Measurements from ENCODE around the gene DLGAP3. TPM values are rescaled to one million over a fixed set of nuclear protein-coding genes. Genes with fewer than 3 reads are reported as not detected.

The DLGAP3 gene
- total RNA-seq, 1 donor from 2014 or later = 44.8 TPM

DNA sequence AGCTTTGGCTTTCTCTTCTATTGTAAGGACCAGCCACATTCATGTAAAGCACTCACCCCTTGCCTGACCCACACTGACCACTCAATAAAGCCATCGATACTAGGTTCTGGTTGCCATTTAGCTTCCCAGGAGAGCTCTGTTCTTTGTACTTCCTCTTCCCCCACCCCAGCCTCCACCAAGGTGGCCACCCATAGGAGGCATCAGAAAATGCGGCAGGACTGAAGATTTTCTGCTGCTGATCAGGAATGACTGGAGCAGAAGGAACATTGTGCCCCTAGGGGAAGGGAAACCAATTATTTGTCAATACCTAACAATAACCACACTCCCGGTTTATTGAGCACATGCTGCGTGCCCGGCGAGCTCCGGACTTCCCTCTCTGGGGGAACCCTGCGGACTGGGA lies 64.7 kb downstream of the DLGAP3 start:
- no peak overlapping the region for H3K4me3 Mint-ChIP-seq (ENCODE audit: unreplicated experiment)
- H3K27me3 Mint-ChIP-seq (ENCODE audit: unreplicated experiment) = peaks cover 7% of the 10 kb centered on the region
- H3K9me3 Mint-ChIP-seq (ENCODE audit: unreplicated experiment) = peaks cover 6% of the 10 kb centered on the region
- H3K27ac Mint-ChIP-seq (ENCODE audit: unreplicated experiment) = no peak overlapping the region
- TF ChIP-seq, protein P1, sequence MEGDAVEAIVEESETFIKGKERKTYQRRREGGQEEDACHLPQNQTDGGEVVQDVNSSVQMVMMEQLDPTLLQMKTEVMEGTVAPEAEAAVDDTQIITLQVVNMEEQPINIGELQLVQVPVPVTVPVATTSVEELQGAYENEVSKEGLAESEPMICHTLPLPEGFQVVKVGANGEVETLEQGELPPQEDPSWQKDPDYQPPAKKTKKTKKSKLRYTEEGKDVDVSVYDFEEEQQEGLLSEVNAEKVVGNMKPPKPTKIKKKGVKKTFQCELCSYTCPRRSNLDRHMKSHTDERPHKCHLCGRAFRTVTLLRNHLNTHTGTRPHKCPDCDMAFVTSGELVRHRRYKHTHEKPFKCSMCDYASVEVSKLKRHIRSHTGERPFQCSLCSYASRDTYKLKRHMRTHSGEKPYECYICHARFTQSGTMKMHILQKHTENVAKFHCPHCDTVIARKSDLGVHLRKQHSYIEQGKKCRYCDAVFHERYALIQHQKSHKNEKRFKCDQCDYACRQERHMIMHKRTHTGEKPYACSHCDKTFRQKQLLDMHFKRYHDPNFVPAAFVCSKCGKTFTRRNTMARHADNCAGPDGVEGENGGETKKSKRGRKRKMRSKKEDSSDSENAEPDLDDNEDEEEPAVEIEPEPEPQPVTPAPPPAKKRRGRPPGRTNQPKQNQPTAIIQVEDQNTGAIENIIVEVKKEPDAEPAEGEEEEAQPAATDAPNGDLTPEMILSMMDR (IDR thresholded peaks at IDR 0.05; ENCODE audit: partially characterized antibody, unreplicated experiment) = no peak
- peaks cover 8% of the 10 kb centered on the region for H3K36me3 Mint-ChIP-seq (ENCODE audit: unreplicated experiment)
- no peak for DNase-seq
- H3K4me1 Mint-ChIP-seq (ENCODE audit: low read depth, unreplicated experiment) = no peaks in the 10 kb centered on the region

- TF ChIP-seq, protein P1 (IDR thresholded peaks at IDR 0.05; ENCODE audit: partially characterized antibody, unreplicated experiment) = no peak
- H3K4me3 Mint-ChIP-seq (ENCODE audit: unreplicated experiment) = no peak overlapping the region
These were observed 65.9 kb downstream of the DLGAP3 start for GRCh38 chr1:34863501-34863900.

GRCh38 chr1:34859446-34860200 lies 69.8 kb downstream of the DLGAP3 start, which contains the start of gene SMIM12:
Gene SMIM12, minus strand, starts transcription at chr1:34859749. Its CDS starts 3,772 bp downstream, at chr1:34855977.
- H3K9me3 Mint-ChIP-seq (ENCODE audit: unreplicated experiment) = peaks cover 7% of the 10 kb centered on the region
- peaks cover 9% of the 10 kb centered on the region for H3K4me1 Mint-ChIP-seq (ENCODE audit: low read depth, unreplicated experiment)
- no peaks in the 10 kb centered on the region for H3K36me3 Mint-ChIP-seq (ENCODE audit: unreplicated experiment)
- H3K27ac Mint-ChIP-seq (ENCODE audit: unreplicated experiment) = peak within 1 kb of the TSS; percentile 93
- TF ChIP-seq, protein P1 (IDR thresholded peaks at IDR 0.05; ENCODE audit: partially characterized antibody, unreplicated experiment) = peak; percentile 79
- peak; percentile 96 for DNase-seq
- peak within 1 kb of the TSS; percentile 100 for H3K4me3 Mint-ChIP-seq (ENCODE audit: unreplicated experiment)
- H3K27me3 Mint-ChIP-seq (ENCODE audit: unreplicated experiment) = peaks cover 5% of the 10 kb centered on the region

More at GRCh38 chr1:34863501-34863900, 65.9 kb downstream of the DLGAP3 start:
- H3K36me3 Mint-ChIP-seq (ENCODE audit: unreplicated experiment) = peaks cover 8% of the 10 kb centered on the region
- H3K9me3 Mint-ChIP-seq (ENCODE audit: unreplicated experiment) = peaks cover 7% of the 10 kb centered on the region
- H3K27me3 Mint-ChIP-seq (ENCODE audit: unreplicated experiment) = peaks cover 7% of the 10 kb centered on the region
- DNase-seq = no peak
- no peak overlapping the region for H3K27ac Mint-ChIP-seq (ENCODE audit: unreplicated experiment)
- H3K4me1 Mint-ChIP-seq (ENCODE audit: low read depth, unreplicated experiment) = peaks cover 5% of the 10 kb centered on the region

DNA sequence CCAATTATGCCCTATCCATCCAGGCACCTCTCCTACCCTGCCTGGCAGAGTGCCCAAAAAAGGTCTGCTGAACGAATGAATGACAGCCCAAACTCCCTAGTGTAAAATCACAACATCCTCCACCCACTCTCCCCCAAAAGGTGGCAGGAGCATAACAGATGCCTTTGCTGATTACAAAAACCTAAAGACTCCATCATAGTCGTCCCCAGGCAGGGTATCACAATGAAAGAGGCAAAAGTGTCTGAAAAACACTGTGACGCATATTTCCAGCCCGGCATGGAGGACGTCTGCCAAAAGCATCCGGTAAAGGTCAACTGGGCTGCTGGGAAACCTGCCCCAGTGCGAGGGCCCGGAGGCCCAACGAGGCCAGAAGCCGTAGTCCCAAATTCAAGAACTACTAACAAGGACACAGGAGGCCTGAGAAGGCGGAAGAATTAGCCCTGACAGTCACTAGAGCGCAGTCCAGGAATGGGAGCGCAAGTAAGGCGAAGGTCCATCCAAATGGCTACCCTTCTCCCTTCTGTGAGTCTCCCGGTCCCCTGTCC lies 70.5 kb downstream of the DLGAP3 start:
- no peaks in the 10 kb centered on the region for H3K36me3 Mint-ChIP-seq (ENCODE audit: unreplicated experiment)
- TF ChIP-seq, protein P1 (IDR thresholded peaks at IDR 0.05; ENCODE audit: partially characterized antibody, unreplicated experiment) = no peak
- peak overlapping the region; percentile 100 for H3K4me3 Mint-ChIP-seq (ENCODE audit: unreplicated experiment)
- peaks cover 3% of the 10 kb centered on the region for H3K27me3 Mint-ChIP-seq (ENCODE audit: unreplicated experiment)
- no peak for DNase-seq
- H3K4me1 Mint-ChIP-seq (ENCODE audit: low read depth, unreplicated experiment) = peaks cover 9% of the 10 kb centered on the region
- H3K27ac Mint-ChIP-seq (ENCODE audit: unreplicated experiment) = peak overlapping the region; percentile 93
- H3K9me3 Mint-ChIP-seq (ENCODE audit: unreplicated experiment) = peaks cover 5% of the 10 kb centered on the region

DNA sequence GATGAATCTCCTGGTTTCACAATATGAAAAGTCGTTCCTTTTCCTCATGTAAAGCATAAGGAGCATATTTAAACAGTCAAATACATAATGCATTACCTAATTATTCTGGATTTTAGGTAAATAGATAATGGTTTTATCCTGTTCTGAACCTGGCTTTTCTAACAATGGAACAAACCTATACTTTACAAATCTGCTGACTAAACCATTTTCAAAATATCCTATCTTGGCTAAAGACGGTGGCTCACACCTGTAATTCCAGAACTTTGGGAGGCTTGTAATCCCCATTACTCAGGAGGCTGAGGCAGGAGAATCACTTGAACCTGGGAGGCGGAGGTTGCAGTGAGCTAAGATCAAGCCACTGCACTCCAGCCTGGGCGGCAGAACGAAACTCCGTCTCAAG lies 72.8 kb downstream of the DLGAP3 start:
- peaks cover 2% of the 10 kb centered on the region for H3K27me3 Mint-ChIP-seq (ENCODE audit: unreplicated experiment)
- H3K4me3 Mint-ChIP-seq (ENCODE audit: unreplicated experiment) = no peak overlapping the region
- peaks cover 10% of the 10 kb centered on the region for H3K4me1 Mint-ChIP-seq (ENCODE audit: low read depth, unreplicated experiment)
- no peak overlapping the region for H3K27ac Mint-ChIP-seq (ENCODE audit: unreplicated experiment)
- no peaks in the 10 kb centered on the region for H3K36me3 Mint-ChIP-seq (ENCODE audit: unreplicated experiment)
- TF ChIP-seq, protein P1 (IDR thresholded peaks at IDR 0.05; ENCODE audit: partially characterized antibody, unreplicated experiment) = no peak
- DNase-seq = no peak
- H3K9me3 Mint-ChIP-seq (ENCODE audit: unreplicated experiment) = peaks cover 3% of the 10 kb centered on the region
